Stomach (tissue), 9 donors: ENCODE measurements around the gene GSAP. TPM values are rescaled to one million over a fixed set of nuclear protein-coding genes. Genes with fewer than 3 reads are reported as not detected.

Experiments
- DNase-seq, 2 donors: peaks; one replicate each; pipeline versions ENCODE4 v3.0.0 to v3.0.0-alpha.2; 2013 to 2019
- H3K27ac ChIP-seq, 5 donors: fragments of 200-600 bp in 4 of 5; sonication (generic) in 4 of 5; one replicate each; pipeline ENCODE4 v1.5.1; 2013 to 2019; ENCODE audit warnings: mild to moderate bottlenecking in 1 of 5, moderate library complexity in 1 of 5
- H3K27me3 ChIP-seq, 3 donors: fragments of 200-600 bp; sonication (generic); one replicate each; pipeline ENCODE4 v1.5.1; 2017 to 2019; ENCODE audit warnings: mixed run types in 1 of 3
- H3K36me3 ChIP-seq, 4 donors: fragments of 200-600 bp; sonication (generic); 1 replicate in 3 of 4; 2 replicates in 1 of 4; pipeline ENCODE4 v1.5.1; 2016 to 2019
- H3K4me1 ChIP-seq, 4 donors: fragments of 200-600 bp; sonication (generic); one replicate each; pipeline ENCODE4 v1.5.1; 2016 to 2019
- H3K4me3 ChIP-seq, 4 donors: fragments of 200-600 bp; sonication (generic) in 3 of 4; one replicate each; pipeline ENCODE4 v1.5.1; 2016 to 2019; ENCODE audit warnings: mild to moderate bottlenecking in 1 of 4
- H3K9me3 ChIP-seq, 4 donors: fragments of 200-600 bp; sonication (generic); one replicate each; pipeline ENCODE4 v1.5.1; 2016 to 2019
- EP300 ChIP-seq: sonication (generic); formaldehyde crosslinking; IDR thresholded peaks from one replicate; pipeline ENCODE4 v1.6.1; 2017; ENCODE audit warnings: antibody characterized with exemption
- POLR2A ChIP-seq, 4 donors: fragments of 450-650 bp; IDR thresholded peaks; one replicate each; pipeline ENCODE4 v1.6.1; 2016; ENCODE audit warnings: antibody characterized with exemption in 4 of 4, control low read depth in 2 of 4, mild to moderate bottlenecking in 1 of 4, moderate library complexity in 1 of 4
- POLR2AphosphoS5 ChIP-seq, 3 donors: sonication (generic); formaldehyde crosslinking; IDR thresholded peaks; one replicate each; pipeline ENCODE4 v1.6.1; 2016; ENCODE audit warnings: antibody characterized with exemption in 3 of 3
- WGBS, 5 donors: extraction: QIAGEN DNeasy Blood & Tissue Kit in 3 of 5; methylation state at CpG; one replicate each; pipeline versions ENCODE4 v1.1.5 to v1.1.7; 2013 to 2018; 5-methylcytosine and 5-hydroxymethylcytosine counted together
- intact Hi-C: fragments of 100-400 bp; cut with DNase I; formaldehyde crosslinking; loops from one replicate; pipeline ENCODE4 v1.15.1; 2023; ENCODE audit warnings: low total_unique reads
- polyA plus RNA-seq, 3 donors: library from polyadenylated mRNA; stranded (reverse); fragments of 200-250 nt; gene quantifications; one replicate each; pipeline ENCODE4 v1.2.3, GENCODE V29; 2013
- total RNA-seq, 5 donors: library from RNA; depleted of rRNA; stranded (reverse); fragments of >200 nt; gene quantifications; one replicate each; pipeline versions ENCODE4 v1.1.0 to v1.2.3, GENCODE V29; 2014 to 2016
- TF ChIP-seq, protein P1 (sequence below), 7 experiments: fragments of 450-650 bp in 4 of 7; fragments of 200-600 bp in 3 of 7; sonication (generic) in 3 of 7; IDR thresholded peaks; one replicate each; pipeline ENCODE4 v1.5.1; 2016 to 2019; ENCODE audit warnings: antibody characterized with exemption in 7 of 7, control low read depth in 2 of 7, mild to moderate bottlenecking in 1 of 7
- donor health status: healthy with polysubstance abuse.
- donor health status: Bipolar disorder and iron deficiency.
- donor health status: healthy.

GSAP gene
- total and polyA plus RNA-seq, 8 donors: 3.5 to 52.1 (median 15.9) TPM

GRCh38 chr7:77399816-77400215, 16.3 kb downstream of the GSAP start:
- TF ChIP-seq EP300 (no peak), POLR2AphosphoS5 (IDR thresholded peaks at IDR 0.05) (no peak)
- DNase-seq: no peak
- no peak overlapping the region for H3K4me3 ChIP-seq
- H3K27me3 ChIP-seq: no peaks in the 10 kb centered on the region
- peaks cover 0 to 6% (median 0%) of the 10 kb centered on the region in 4 donors for H3K4me1 ChIP-seq
- H3K27ac ChIP-seq: no peak overlapping the region
- 73 to 92% (median 85%) methylated on average over 2 of the region's 2 CpGs for WGBS, 5 donors
- H3K9me3 ChIP-seq: no peaks in the 10 kb centered on the region
- H3K36me3 ChIP-seq: peaks cover 0 to 19% (median 3%) of the 10 kb centered on the region in 4 donors
- intact Hi-C loops: no loop called here

DNA sequence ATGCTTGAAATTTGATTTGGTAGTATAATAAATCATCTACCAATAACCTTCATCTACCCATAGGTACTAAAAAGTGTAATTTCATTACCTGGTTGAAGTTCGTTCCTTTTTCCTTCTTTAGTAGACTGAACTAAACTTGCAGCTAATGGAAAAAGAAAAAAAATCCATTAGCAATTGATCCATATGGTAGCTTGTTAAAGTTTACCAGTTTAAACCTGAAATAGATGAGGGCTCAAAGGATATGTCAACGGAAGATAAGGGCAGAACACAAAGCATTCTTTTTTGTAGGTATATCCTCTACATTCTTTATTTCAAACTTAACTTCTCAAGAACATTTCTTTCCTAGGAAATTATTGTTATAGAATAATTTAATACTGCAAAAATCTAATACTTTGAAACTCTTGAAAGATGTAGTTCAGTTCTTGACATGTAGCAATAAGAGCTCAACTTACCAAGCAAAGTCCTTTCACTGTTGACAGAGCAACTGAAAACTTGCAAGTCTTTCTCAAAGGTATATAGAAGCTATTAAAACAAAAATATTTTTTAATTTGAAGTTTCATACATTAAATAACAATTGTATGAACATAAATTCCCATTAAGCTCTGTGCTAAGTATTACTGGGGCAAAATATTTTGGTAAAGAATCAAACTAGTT, 19.1 kb downstream of the GSAP start:
- H3K27ac ChIP-seq: no peak overlapping the region
- no peaks in the 10 kb centered on the region for H3K9me3 ChIP-seq
- DNase-seq: no peak
- H3K36me3 ChIP-seq: peaks cover 0 to 27% (median 7%) of the 10 kb centered on the region in 4 donors
- H3K27me3 ChIP-seq: no peaks in the 10 kb centered on the region
- TF ChIP-seq POLR2AphosphoS5 (IDR thresholded peaks at IDR 0.05) (no peak), POLR2A (IDR thresholded peaks at IDR 0.05) (no peak), EP300 (no peak)
- TF ChIP-seq, protein P1, sequence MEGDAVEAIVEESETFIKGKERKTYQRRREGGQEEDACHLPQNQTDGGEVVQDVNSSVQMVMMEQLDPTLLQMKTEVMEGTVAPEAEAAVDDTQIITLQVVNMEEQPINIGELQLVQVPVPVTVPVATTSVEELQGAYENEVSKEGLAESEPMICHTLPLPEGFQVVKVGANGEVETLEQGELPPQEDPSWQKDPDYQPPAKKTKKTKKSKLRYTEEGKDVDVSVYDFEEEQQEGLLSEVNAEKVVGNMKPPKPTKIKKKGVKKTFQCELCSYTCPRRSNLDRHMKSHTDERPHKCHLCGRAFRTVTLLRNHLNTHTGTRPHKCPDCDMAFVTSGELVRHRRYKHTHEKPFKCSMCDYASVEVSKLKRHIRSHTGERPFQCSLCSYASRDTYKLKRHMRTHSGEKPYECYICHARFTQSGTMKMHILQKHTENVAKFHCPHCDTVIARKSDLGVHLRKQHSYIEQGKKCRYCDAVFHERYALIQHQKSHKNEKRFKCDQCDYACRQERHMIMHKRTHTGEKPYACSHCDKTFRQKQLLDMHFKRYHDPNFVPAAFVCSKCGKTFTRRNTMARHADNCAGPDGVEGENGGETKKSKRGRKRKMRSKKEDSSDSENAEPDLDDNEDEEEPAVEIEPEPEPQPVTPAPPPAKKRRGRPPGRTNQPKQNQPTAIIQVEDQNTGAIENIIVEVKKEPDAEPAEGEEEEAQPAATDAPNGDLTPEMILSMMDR (IDR thresholded peaks at IDR 0.05): no peak
- WGBS, 5 donors: 49 to 81% (median 77%) methylated on average over 2 of the region's 2 CpGs
- intact Hi-C loops: no loop called here
- H3K4me1 ChIP-seq: peaks cover 0 to 6% (median 0%) of the 10 kb centered on the region in 4 donors
- H3K4me3 ChIP-seq: no peak overlapping the region

GRCh38 chr7:77395626-77396025, 20.5 kb downstream of the GSAP start:
- no peak for TF ChIP-seq POLR2A (IDR thresholded peaks at IDR 0.05)
- TF ChIP-seq EP300: no peak
- TF ChIP-seq POLR2AphosphoS5 (IDR thresholded peaks at IDR 0.05): no peak
- TF ChIP-seq, protein P1 (IDR thresholded peaks at IDR 0.05): no peak
- Histone ChIP-seq H3K27me3 (no peaks in the 10 kb centered on the region), H3K36me3 (peaks cover 0 to 36% (median 14%) of the 10 kb centered on the region in 4 donors), H3K9me3 (no peaks in the 10 kb centered on the region), H3K4me1 (peaks cover 0 to 6% (median 0%) of the 10 kb centered on the region in 4 donors), H3K4me3 (no peak overlapping the region), H3K27ac (no peak overlapping the region)
- WGBS, 5 donors: 20 to 57% (median 45%) methylated on average over 1 of the region's 1 CpG
- no peak for DNase-seq
- intact Hi-C loops: no loop called here

DNA sequence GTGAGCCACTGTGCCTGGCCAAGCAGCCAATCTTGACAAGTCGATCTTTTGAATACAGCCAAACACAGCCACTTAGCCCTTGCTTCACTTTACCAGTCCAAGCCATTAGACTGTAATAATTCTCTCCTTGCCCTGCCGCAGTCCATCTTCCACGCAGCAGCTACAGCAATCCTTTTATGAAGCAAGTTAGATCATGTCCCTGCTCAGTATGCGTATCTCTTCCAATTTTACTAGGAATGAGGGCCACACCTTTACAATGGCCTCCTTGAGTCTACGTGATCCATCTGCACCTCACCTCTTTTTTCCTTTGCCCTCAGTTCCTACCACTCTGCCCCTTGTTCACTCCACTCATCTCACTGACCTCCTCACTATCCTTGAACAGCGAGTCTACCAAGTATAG, 22.2 kb downstream of the GSAP start:
- WGBS, 5 donors: 81 to 95% (median 91%) methylated on average over 6 of the region's 6 CpGs
- Histone ChIP-seq H3K27me3 (no peaks in the 10 kb centered on the region), H3K4me1 (no peaks in the 10 kb centered on the region), H3K9me3 (no peaks in the 10 kb centered on the region), H3K27ac (no peak overlapping the region), H3K36me3 (peaks cover 0 to 36% (median 14%) of the 10 kb centered on the region in 4 donors), H3K4me3 (no peak overlapping the region)
- TF ChIP-seq POLR2AphosphoS5 (IDR thresholded peaks at IDR 0.05) (no peak), POLR2A (IDR thresholded peaks at IDR 0.05) (no peak), EP300 (no peak)
- TF ChIP-seq, protein P1 (IDR thresholded peaks at IDR 0.05): no peak
- DNase-seq: no peak
- intact Hi-C loops: no loop called here

GRCh38 chr7:77393261-77393660, 22.9 kb downstream of the GSAP start:
- TF ChIP-seq POLR2AphosphoS5 (IDR thresholded peaks at IDR 0.05): no peak
- TF ChIP-seq, protein P1 (IDR thresholded peaks at IDR 0.05): no peak
- TF ChIP-seq POLR2A (IDR thresholded peaks at IDR 0.05): no peak
- no peak for TF ChIP-seq EP300
- no peak for DNase-seq
- WGBS, 5 donors: 82 to 94% (median 90%) methylated on average over 5 of the region's 5 CpGs
- no peaks in the 10 kb centered on the region for H3K27me3 ChIP-seq
- intact Hi-C loops: no loop called here
- H3K27ac ChIP-seq: no peak overlapping the region
- H3K36me3 ChIP-seq: peaks cover 0 to 38% (median 14%) of the 10 kb centered on the region in 4 donors
- no peaks in the 10 kb centered on the region for H3K9me3 ChIP-seq
- peaks cover 0 to 3% (median under 1%) of the 10 kb centered on the region in 4 donors for H3K4me1 ChIP-seq
- no peak overlapping the region for H3K4me3 ChIP-seq
